B cell (primary cell): ENCODE measurements around the gene DUSP16. TPM values are rescaled to one million over a fixed set of nuclear protein-coding genes. Genes with fewer than 3 reads are reported as not detected.

Experiments used
- ATAC-seq: fragments of 200-7000 bp; cut with Tn5 transposase; one replicate; pipeline ENCODE4 v1.10.0; 2021; ENCODE audit warnings: low read depth, mild to moderate bottlenecking, moderate number of reproducible peaks, moderate library complexity
- CTCF ChIA-PET: fragments of 350-600 bp; sonication (Branson Sonifier 250); formaldehyde crosslinking; loops from one replicate; lab custom pipeline; 2021; ENCODE audit warnings: antibody characterized with exemption, inconsistent platforms; lab: Charles Lee
- POLR2A ChIA-PET: fragments of 350-600 bp; sonication (Branson Sonifier 250); formaldehyde crosslinking; loops from one replicate; lab custom pipeline; 2021; ENCODE audit warnings: antibody characterized with exemption; lab: Charles Lee
- DNase-seq: peaks from one replicate; pipeline ENCODE4 v3.0.0; 2013
- H2AFZ ChIP-seq: 2 replicates; pipeline ENCODE4 v1.6.1; 2012; ENCODE audit warnings: mild to moderate bottlenecking, low read depth, low read length; ENCODE audit not compliant: insufficient read depth, poor library complexity, severe bottlenecking
- H3K27ac ChIP-seq, 2 donors: 1 replicate in 1 of 2; 2 replicates in 1 of 2; pipeline ENCODE4 v1.5.1; 2012 to 2013; ENCODE audit warnings: low read length in 2 of 2, mild to moderate bottlenecking in 2 of 2, moderate library complexity in 1 of 2
- H3K27me3 ChIP-seq, 4 experiments: fragments of 200-600 bp in 1 of 4; sonication (generic) in 1 of 4; replicated peaks in 1 of 4; 1 replicate in 2 of 4; 2 replicates in 2 of 4; pipeline versions ENCODE4 v1.6.1 to v1.7.0; 2013 to 2016; ENCODE audit warnings: low read length in 3 of 4, mild to moderate bottlenecking in 2 of 4, mixed read lengths in 1 of 4, moderate library complexity in 1 of 4; ENCODE audit not compliant: insufficient read depth in 4 of 4, control insufficient read depth in 3 of 4; ENCODE audit errors: control extremely low read depth in 1 of 4
- H3K36me3 ChIP-seq, 2 experiments: replicated peaks in 1 of 2; 1 replicate in 1 of 2; 2 replicates in 1 of 2; pipeline versions ENCODE4 v1.6.1 to v1.7.1; 2013; ENCODE audit warnings: low read length in 1 of 2; ENCODE audit not compliant: insufficient read depth in 2 of 2, control insufficient read depth in 1 of 2; ENCODE audit errors: control extremely low read depth in 1 of 2, extremely low read depth in 1 of 2
- H3K4me1 ChIP-seq, 2 donors: fragments of 200-600 bp in 1 of 2; sonication (generic) in 1 of 2; 1 replicate in 1 of 2; 2 replicates in 1 of 2; pipeline versions ENCODE4 v1.5.1 to v1.6.1; 2013 to 2017; ENCODE audit warnings: low read length in 2 of 2; ENCODE audit not compliant: control insufficient read depth in 2 of 2, insufficient read depth in 2 of 2
- H3K4me2 ChIP-seq: replicated peaks from 2 replicates; pipeline ENCODE3; 2012; ENCODE audit warnings: mild to moderate bottlenecking, low read depth, low read length; ENCODE audit not compliant: poor library complexity, severe bottlenecking
- H3K4me3 ChIP-seq, 5 experiments: fragments of 200-600 bp in 1 of 5; sonication (generic) in 1 of 5; 1 replicate in 3 of 5; 2 replicates in 2 of 5; pipeline versions ENCODE4 v1.5.1 to v1.7.0; 2011 to 2016; ENCODE audit warnings: low read length in 4 of 5, mild to moderate bottlenecking in 4 of 5, low read depth in 2 of 5, control low read depth in 1 of 5, moderate library complexity in 1 of 5; ENCODE audit not compliant: insufficient read depth in 1 of 5; ENCODE audit errors: control extremely low read depth in 1 of 5, extremely low read depth in 1 of 5
- H3K79me2 ChIP-seq: fragments of 200-600 bp; sonication (generic); one replicate; pipeline ENCODE4 v1.6.0; 2016; ENCODE audit warnings: low read length; ENCODE audit not compliant: control insufficient read depth, insufficient read depth
- H3K9ac ChIP-seq: fragments of 200-600 bp; sonication (generic); 2 replicates; pipeline ENCODE4 v1.6.1; 2017; ENCODE audit warnings: mild to moderate bottlenecking, low read length, moderate library complexity
- H3K9me3 ChIP-seq, 3 donors: one replicate each; pipeline versions ENCODE4 v1.6.1 to v1.7.1; 2013; ENCODE audit warnings: low read length in 2 of 3; ENCODE audit not compliant: control insufficient read depth in 2 of 3, insufficient read depth in 1 of 3; ENCODE audit errors: control extremely low read depth in 1 of 3
- H4K20me1 ChIP-seq: 2 replicates; pipeline ENCODE4 v1.6.0; 2012; ENCODE audit warnings: mild to moderate bottlenecking, low read length; ENCODE audit not compliant: insufficient read depth, control insufficient read depth, poor library complexity, severe bottlenecking
- H3K27ac Mint-ChIP-seq: one replicate; pipeline ENCODE4 v1.8.0; 2021; ENCODE audit warnings: mixed read lengths
- H3K27me3 Mint-ChIP-seq: one replicate; pipeline ENCODE4 v1.8.0; 2021; ENCODE audit warnings: mixed read lengths
- H3K4me1 Mint-ChIP-seq: one replicate; pipeline ENCODE4 v1.8.0; 2021; ENCODE audit warnings: mixed read lengths
- H3K4me3 Mint-ChIP-seq: one replicate; pipeline ENCODE4 v1.8.0; 2021; ENCODE audit warnings: mixed read lengths
- H3K9me3 Mint-ChIP-seq: one replicate; pipeline ENCODE4 v1.8.0; 2022; ENCODE audit warnings: mixed read lengths; ENCODE audit not compliant: insufficient read depth
- EZH2 ChIP-seq: IDR thresholded peaks from 2 replicates; pipeline ENCODE4 v1.6.1; 2012; ENCODE audit warnings: borderline replicate concordance, low read depth, mild to moderate bottlenecking, moderate library complexity, low read length; ENCODE audit not compliant: insufficient read depth, poor library complexity, severe bottlenecking
- WGBS: methylation state at CpG from one replicate; pipeline ENCODE4 v1.1.5; 2013; ENCODE audit warnings: missing lambda C conversion rate; ENCODE audit not compliant: insufficient coverage; 5-methylcytosine and 5-hydroxymethylcytosine counted together
- intact Hi-C: fragments of 100-400 bp; cut with micrococcal nuclease; formaldehyde crosslinking; loops from one replicate; pipeline ENCODE4 v1.10.0; 2022
- polyA plus RNA-seq: library from polyadenylated mRNA; depleted of rRNA; stranded (reverse); fragments of >200 nt; gene quantifications from 2 replicates; pipeline ENCODE4 v1.2.3, GENCODE V29; 2012
- total RNA-seq, 2 donors: library from RNA; stranded (reverse); fragments of 120-200 nt in 1 of 2; gene quantifications; 1 replicate in 1 of 2; 2 replicates in 1 of 2; pipeline versions ENCODE4 v1.2.3 to v1.2.4, GENCODE V29; 2013 to 2022
- TF ChIP-seq, protein P1 (sequence below): fragments of 200-600 bp; IDR thresholded peaks from one replicate; pipeline ENCODE4 v1.8.0; 2022; ENCODE audit warnings: antibody characterized with exemption, mild to moderate bottlenecking

Gene DUSP16
- total and polyA plus RNA-seq, 2 donors (not counting 1 experiment from before 2014, with no cell fraction given), result 0.37 to 5.6 TPM

DNA sequence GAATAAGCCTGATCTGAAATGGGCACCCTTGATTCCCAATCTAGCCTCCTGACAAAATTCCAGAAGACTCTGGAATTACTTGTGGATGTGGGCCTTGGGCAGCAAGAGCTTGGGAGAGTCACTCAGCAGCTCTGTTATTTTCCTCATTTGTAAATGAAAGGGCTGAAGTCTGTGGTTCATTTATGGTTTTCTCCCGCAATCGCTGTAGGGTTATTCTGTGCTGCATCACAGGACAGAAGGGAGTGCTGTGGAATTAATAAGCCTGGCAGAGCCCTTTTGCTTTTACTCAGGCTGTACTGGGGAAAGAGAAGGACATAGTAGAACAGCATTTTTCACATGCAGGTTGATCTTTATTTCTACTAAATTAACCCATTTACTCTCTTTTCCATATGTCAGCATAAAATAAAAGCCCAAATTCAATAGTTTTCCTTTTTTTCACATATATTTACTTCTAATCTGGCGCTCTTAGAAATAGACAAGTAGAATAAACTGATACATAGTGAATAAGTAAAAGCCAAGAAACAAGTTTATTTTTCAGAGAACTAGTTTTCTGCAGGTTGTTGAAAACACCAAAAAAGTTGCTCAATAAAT is 49.2 kb downstream of the DUSP16 start:
- ATAC-seq (no peak), DNase-seq (no peak)
- H4K20me1 ChIP-seq, result no peaks in the 10 kb centered on the region
- H3K4me1 ChIP-seq, result no peaks in the 10 kb centered on the region
- no peak overlapping the region for H3K27ac ChIP-seq
- H3K79me2 ChIP-seq, result no peaks in the 10 kb centered on the region
- no peaks in the 10 kb centered on the region for H3K27me3 ChIP-seq
- H3K36me3 ChIP-seq, result no peaks in the 10 kb centered on the region
- H3K4me3 ChIP-seq, result no peak overlapping the region
- H3K4me1 Mint-ChIP-seq, result no peaks in the 10 kb centered on the region
- intact Hi-C loops, result no loop called here
- 100% methylated on average over 2 of the region's 3 CpGs for WGBS
- TF ChIP-seq, protein P1, sequence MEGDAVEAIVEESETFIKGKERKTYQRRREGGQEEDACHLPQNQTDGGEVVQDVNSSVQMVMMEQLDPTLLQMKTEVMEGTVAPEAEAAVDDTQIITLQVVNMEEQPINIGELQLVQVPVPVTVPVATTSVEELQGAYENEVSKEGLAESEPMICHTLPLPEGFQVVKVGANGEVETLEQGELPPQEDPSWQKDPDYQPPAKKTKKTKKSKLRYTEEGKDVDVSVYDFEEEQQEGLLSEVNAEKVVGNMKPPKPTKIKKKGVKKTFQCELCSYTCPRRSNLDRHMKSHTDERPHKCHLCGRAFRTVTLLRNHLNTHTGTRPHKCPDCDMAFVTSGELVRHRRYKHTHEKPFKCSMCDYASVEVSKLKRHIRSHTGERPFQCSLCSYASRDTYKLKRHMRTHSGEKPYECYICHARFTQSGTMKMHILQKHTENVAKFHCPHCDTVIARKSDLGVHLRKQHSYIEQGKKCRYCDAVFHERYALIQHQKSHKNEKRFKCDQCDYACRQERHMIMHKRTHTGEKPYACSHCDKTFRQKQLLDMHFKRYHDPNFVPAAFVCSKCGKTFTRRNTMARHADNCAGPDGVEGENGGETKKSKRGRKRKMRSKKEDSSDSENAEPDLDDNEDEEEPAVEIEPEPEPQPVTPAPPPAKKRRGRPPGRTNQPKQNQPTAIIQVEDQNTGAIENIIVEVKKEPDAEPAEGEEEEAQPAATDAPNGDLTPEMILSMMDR, result no peak
- no peak for TF ChIP-seq EZH2
- ChIA-PET POLR2A (no interaction called here), CTCF (no interaction called here)
- no peaks in the 10 kb centered on the region for H3K9me3 ChIP-seq
- no peak overlapping the region for H3K27ac Mint-ChIP-seq
- no peak overlapping the region for H2AFZ ChIP-seq
- no peak overlapping the region for H3K4me3 Mint-ChIP-seq
- H3K9me3 Mint-ChIP-seq, result no peaks in the 10 kb centered on the region
- H3K4me2 ChIP-seq, result no peak overlapping the region
- peaks cover 5% of the 10 kb centered on the region for H3K27me3 Mint-ChIP-seq
- H3K9ac ChIP-seq, result no peak overlapping the region

DNA sequence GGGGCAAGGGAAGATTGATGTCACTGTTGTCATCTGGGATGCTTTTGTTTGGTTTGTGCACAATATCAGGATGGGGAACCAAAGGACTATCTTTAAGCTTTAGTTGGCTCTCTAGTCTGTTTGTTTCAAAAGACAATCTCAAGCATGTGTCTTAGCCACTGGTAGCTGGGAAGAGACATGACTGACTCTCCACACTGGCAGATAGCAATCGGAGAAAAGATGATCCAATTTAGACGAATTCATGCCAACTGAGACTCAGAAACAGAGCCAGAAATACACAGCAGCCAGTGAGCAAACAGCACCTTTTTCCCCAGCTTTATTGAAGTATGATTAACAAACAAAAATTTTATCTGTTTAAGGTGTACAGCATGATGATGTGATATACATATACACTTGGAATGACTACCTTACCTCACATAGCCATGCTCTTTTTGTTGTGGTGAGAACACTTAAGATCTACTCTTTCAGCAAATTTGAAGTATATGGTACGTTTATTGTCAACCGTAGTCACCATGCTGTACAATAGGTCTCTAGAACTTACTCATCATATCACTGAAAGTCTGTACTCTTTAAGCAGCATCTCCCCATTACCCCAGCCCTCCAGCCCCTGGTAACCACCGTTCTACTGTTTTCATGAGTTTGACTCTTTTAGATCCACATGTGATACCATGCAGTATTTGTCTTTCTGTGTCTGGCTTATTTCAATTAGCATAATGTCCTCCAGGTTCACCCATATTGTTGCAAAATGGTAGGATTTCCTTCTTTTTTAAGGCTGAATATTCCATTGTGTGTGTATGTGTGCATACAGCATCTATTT is 50.6 kb downstream of the DUSP16 start:
- H3K79me2 ChIP-seq, result no peaks in the 10 kb centered on the region
- H3K27ac Mint-ChIP-seq, result no peak overlapping the region
- POLR2A ChIA-PET, result no interaction called here
- TF ChIP-seq EZH2, result no peak
- TF ChIP-seq, protein P1, result no peak
- no peak overlapping the region for H3K27ac ChIP-seq
- H3K9ac ChIP-seq, result no peak overlapping the region
- H3K4me1 ChIP-seq, result no peaks in the 10 kb centered on the region
- H4K20me1 ChIP-seq, result no peaks in the 10 kb centered on the region
- intact Hi-C loops, result no loop called here
- H2AFZ ChIP-seq, result no peak overlapping the region
- ATAC-seq (no peak), DNase-seq (no peak)
- H3K9me3 Mint-ChIP-seq, result no peaks in the 10 kb centered on the region
- H3K4me3 ChIP-seq, result no peak overlapping the region
- no peaks in the 10 kb centered on the region for H3K4me1 Mint-ChIP-seq
- no peak overlapping the region for H3K4me3 Mint-ChIP-seq
- H3K9me3 ChIP-seq, result no peaks in the 10 kb centered on the region
- peaks cover 5% of the 10 kb centered on the region for H3K27me3 Mint-ChIP-seq
- H3K4me2 ChIP-seq, result no peak overlapping the region
- H3K27me3 ChIP-seq, result no peaks in the 10 kb centered on the region
- CTCF ChIA-PET, result no interaction called here
- WGBS, result 91% methylated on average over 4 of the region's 5 CpGs
- H3K36me3 ChIP-seq, result no peaks in the 10 kb centered on the region
